Measurements from ENCODE around the gene NIPSNAP3A.
A peak's percentile ranks its signal among the peaks of the same experiment; 100 is the strongest.
"Not testable (repeated sequence)": the region's sequence is repeated elsewhere in the genome, so short reads cannot be mapped to it uniquely, and the experiment has no call there.

NIPSNAP3A gene

GRCh38 chr9:104747565-104748358 lies at the start of gene NIPSNAP3A:
NIPSNAP3A (plus strand) TSS chr9:104747683; CDS start chr9:104747793, 110 bp downstream.
- peak; percentile 83 for DNase-seq

- DNase-seq, result no peak
These were observed 47.2 kb upstream of the NIPSNAP3A start for GRCh38 chr9:104700306-104700705.

GRCh38 chr9:104708737-104709136 lies 38.7 kb upstream of the NIPSNAP3A start:
- not testable (repeated sequence) for DNase-seq

- DNase-seq, result no peak
These were observed 35.9 kb upstream of the NIPSNAP3A start for GRCh38 chr9:104711604-104712003.

GRCh38 chr9:104725014-104725413 lies 22.5 kb upstream of the NIPSNAP3A start:
- no peak for DNase-seq

GRCh38 chr9:104738452-104738851 lies 9.0 kb upstream of the NIPSNAP3A start:
- no peak for DNase-seq

- no peak for DNase-seq
These were observed 6.9 kb upstream of the NIPSNAP3A start for GRCh38 chr9:104740621-104741020.

GRCh38 chr9:104743376-104743985 lies 4.0 kb upstream of the NIPSNAP3A start:
- DNase-seq, result peak; percentile 78

GRCh38 chr9:104745852-104746251 lies 1.6 kb upstream of the NIPSNAP3A start:
- no peak for DNase-seq

- DNase-seq, result no peak
These were observed 1.2 kb upstream of the NIPSNAP3A start for GRCh38 chr9:104746285-104746684.

GRCh38 chr9:104746798-104747197 lies 685 bp upstream of the NIPSNAP3A start:
- DNase-seq, result no peak

- DNase-seq, result no peak
These were observed 278 bp upstream of the NIPSNAP3A start for GRCh38 chr9:104747245-104747564.

- DNase-seq, result no peak
These were observed 1.0 kb downstream of the NIPSNAP3A start for GRCh38 chr9:104748359-104749031.

- DNase-seq, result no peak
These were observed 2.8 kb downstream of the NIPSNAP3A start for GRCh38 chr9:104750185-104750767.

- DNase-seq, result no peak
These were observed 11.5 kb downstream of the NIPSNAP3A start for GRCh38 chr9:104758974-104759373.

- DNase-seq, result no peak
These were observed 17.7 kb downstream of the NIPSNAP3A start for GRCh38 chr9:104765138-104765537.

- no peak for DNase-seq
These were observed 18.5 kb downstream of the NIPSNAP3A start for GRCh38 chr9:104766025-104766424.

GRCh38 chr9:104767507-104767906 lies 20.0 kb downstream of the NIPSNAP3A start:
- DNase-seq, result no peak

GRCh38 chr9:104769029-104769428 lies 21.5 kb downstream of the NIPSNAP3A start:
- DNase-seq, result not testable (repeated sequence)

- DNase-seq, result no peak
These were observed 22.2 kb downstream of the NIPSNAP3A start for GRCh38 chr9:104769655-104770054.

GRCh38 chr9:104772714-104773510 lies 25.4 kb downstream of the NIPSNAP3A start:
- DNase-seq, result no peak

GRCh38 chr9:104774132-104774531 lies 26.6 kb downstream of the NIPSNAP3A start:
- DNase-seq, result no peak

Data from midbrain (tissue), 1 donor.